Loucy (cell line): ENCODE results near the gene TEX48.

ENCODE experiments used
- H2AFZ ChIP-seq: fragments of 200-600 bp; sonication (generic); 2 replicates; pipeline ENCODE4 v1.6.0; 2016; ENCODE audit warnings: antibody characterized with exemption, mild to moderate bottlenecking, low read length, moderate library complexity
- H3F3A ChIP-seq: fragments of 200-600 bp; 2 replicates; pipeline ENCODE4 v1.6.0; 2016; ENCODE audit warnings: antibody characterized with exemption, low read depth, mild to moderate bottlenecking
- H3K27me3 ChIP-seq: fragments of 200-600 bp; sonication (generic); 2 replicates; pipeline ENCODE4 v1.6.1; 2014; ENCODE audit warnings: low read length, mild to moderate bottlenecking; ENCODE audit not compliant: insufficient read depth, poor library complexity, severe bottlenecking
- H3K36me3 ChIP-seq: fragments of 200-600 bp; sonication (generic); 2 replicates; pipeline ENCODE4 v1.6.1; 2016; ENCODE audit warnings: low read length; ENCODE audit not compliant: insufficient read depth
- H3K4me1 ChIP-seq: fragments of 200-600 bp; sonication (generic); 2 replicates; pipeline ENCODE4 v1.5.1; 2014; ENCODE audit warnings: low read length, mild to moderate bottlenecking; ENCODE audit not compliant: insufficient read depth, poor library complexity, severe bottlenecking
- H3K4me2 ChIP-seq: fragments of 200-600 bp; sonication (generic); 2 replicates; pipeline ENCODE4 v1.6.0; 2014; ENCODE audit warnings: antibody characterized with exemption, low read length, low read depth, mild to moderate bottlenecking; ENCODE audit not compliant: poor library complexity, severe bottlenecking
- H3K4me3 ChIP-seq: fragments of 200-600 bp; sonication (generic); 2 replicates; pipeline ENCODE4 v1.5.1; 2014; ENCODE audit warnings: low read length, mild to moderate bottlenecking, mixed read lengths; ENCODE audit not compliant: poor library complexity, severe bottlenecking
- H3K79me2 ChIP-seq: fragments of 200-600 bp; sonication (generic); 2 replicates; pipeline ENCODE4 v1.6.1; 2014; ENCODE audit warnings: low read length; ENCODE audit not compliant: insufficient read depth
- H3K9ac ChIP-seq: fragments of 200-600 bp; sonication (generic); 2 replicates; pipeline ENCODE4 v1.6.0; 2014; ENCODE audit warnings: mild to moderate bottlenecking, low read depth, low read length, moderate library complexity; ENCODE audit not compliant: poor library complexity, severe bottlenecking
- H3K9me2 ChIP-seq: fragments of 200-600 bp; sonication (generic); replicated peaks from 2 replicates; pipeline ENCODE4 v1.6.1; 2016; ENCODE audit warnings: low read depth, low read length, mixed read lengths
- H3K9me3 ChIP-seq: fragments of 200-600 bp; sonication (generic); 2 replicates; pipeline ENCODE4 v1.6.1; 2014; ENCODE audit warnings: mild to moderate bottlenecking, antibody characterized with exemption, low read length, low read depth; ENCODE audit not compliant: insufficient read depth
- H4K20me1 ChIP-seq: fragments of 200-600 bp; sonication (generic); 2 replicates; pipeline ENCODE4 v1.6.0; 2014; ENCODE audit warnings: antibody characterized with exemption, low read length, mild to moderate bottlenecking; ENCODE audit not compliant: insufficient read depth, poor library complexity, severe bottlenecking
- CTCF ChIP-seq: fragments of 200-600 bp; sonication (generic); conservative IDR thresholded peaks from 2 replicates; pipeline ENCODE4 v1.5.1; 2014; ENCODE audit warnings: mild to moderate bottlenecking, antibody characterized with exemption, low read length
- EZH2phosphoT487 ChIP-seq: fragments of 200-600 bp; IDR thresholded peaks from 2 replicates; pipeline ENCODE4 v1.6.1; 2018; ENCODE audit warnings: antibody characterized with exemption, mild to moderate bottlenecking, moderate library complexity, borderline replicate concordance

The TEX48 gene

DNA sequence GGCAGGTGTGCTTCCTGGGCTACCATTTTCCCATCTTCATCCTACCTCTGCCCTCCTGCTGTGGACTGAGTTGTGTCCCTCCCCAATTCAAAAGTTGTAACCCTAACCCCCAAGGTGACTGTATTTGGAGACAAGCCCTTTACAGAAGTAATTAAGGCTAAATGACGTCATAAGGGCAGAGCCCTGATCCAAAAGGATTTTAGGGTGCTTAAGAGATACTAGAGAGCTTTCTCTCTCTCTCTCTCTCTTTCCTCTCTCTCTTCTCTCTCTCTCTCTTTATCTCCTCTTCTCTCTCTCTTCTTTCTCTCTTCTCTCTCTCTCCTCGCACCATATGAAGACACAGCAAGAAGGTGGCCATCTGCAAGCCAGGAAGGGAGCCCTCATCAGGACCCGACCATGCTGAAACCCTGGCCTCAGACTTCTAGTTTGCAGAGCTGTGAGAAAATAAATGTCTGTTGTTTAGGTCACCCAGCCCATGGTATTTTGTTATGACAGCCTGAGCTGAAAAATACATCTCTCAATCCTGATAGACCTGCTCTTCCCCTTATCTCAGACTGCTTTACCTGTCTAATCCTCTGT lies 36.0 kb upstream of the TEX48 start:
- Histone ChIP-seq H3K9me2 (no peaks in the 10 kb centered on the region), H3K79me2 (no peaks in the 10 kb centered on the region), H3K4me1 (no peaks in the 10 kb centered on the region), H4K20me1 (no peaks in the 10 kb centered on the region), H3K36me3 (no peaks in the 10 kb centered on the region), H3K4me3 (no peak overlapping the region), H3K27me3 (no peaks in the 10 kb centered on the region), H3F3A (no peaks in the 10 kb centered on the region), H3K9ac (no peak overlapping the region), H3K4me2 (no peak overlapping the region), H2AFZ (no peak overlapping the region), H3K9me3 (no peaks in the 10 kb centered on the region)
- TF ChIP-seq CTCF = no peak
- TF ChIP-seq EZH2phosphoT487 = no peak

DNA sequence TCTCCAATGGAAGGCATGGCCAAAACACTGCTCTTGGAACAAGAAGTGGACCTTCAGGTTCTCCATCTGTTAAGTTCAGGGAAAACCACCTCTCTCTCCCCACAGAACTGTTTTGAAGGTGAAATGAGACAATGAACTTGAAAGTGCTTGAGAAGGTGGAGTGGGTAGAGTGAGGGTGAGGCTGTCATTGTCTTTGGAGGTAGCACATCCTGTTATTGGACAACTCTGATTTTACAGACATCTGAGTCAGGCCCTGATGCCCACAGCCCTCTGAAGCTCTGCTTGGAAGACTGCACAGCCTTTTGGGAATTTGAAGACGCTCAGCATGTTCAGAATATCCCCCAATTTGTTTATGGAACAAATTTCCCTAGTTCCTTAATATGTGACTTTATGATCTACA lies 27.6 kb upstream of the TEX48 start:
- H3K4me3 ChIP-seq = no peak overlapping the region
- no peak overlapping the region for H3K9ac ChIP-seq
- H2AFZ ChIP-seq = no peak overlapping the region
- no peaks in the 10 kb centered on the region for H3K79me2 ChIP-seq
- H3K9me2 ChIP-seq = no peaks in the 10 kb centered on the region
- TF ChIP-seq EZH2phosphoT487 (no peak), CTCF (no peak)
- H4K20me1 ChIP-seq = no peaks in the 10 kb centered on the region
- no peaks in the 10 kb centered on the region for H3K36me3 ChIP-seq
- no peaks in the 10 kb centered on the region for H3K27me3 ChIP-seq
- H3K9me3 ChIP-seq = no peaks in the 10 kb centered on the region
- H3F3A ChIP-seq = no peaks in the 10 kb centered on the region
- H3K4me2 ChIP-seq = no peak overlapping the region
- H3K4me1 ChIP-seq = no peaks in the 10 kb centered on the region

- TF ChIP-seq EZH2phosphoT487 (no peak), CTCF (no peak)
- no peaks in the 10 kb centered on the region for H3K27me3 ChIP-seq
- no peak overlapping the region for H3K4me2 ChIP-seq
- H3K9me2 ChIP-seq = no peaks in the 10 kb centered on the region
- H3K79me2 ChIP-seq = no peaks in the 10 kb centered on the region
- H4K20me1 ChIP-seq = no peaks in the 10 kb centered on the region
- H3F3A ChIP-seq = no peaks in the 10 kb centered on the region
- no peak overlapping the region for H2AFZ ChIP-seq
- no peaks in the 10 kb centered on the region for H3K9me3 ChIP-seq
- no peaks in the 10 kb centered on the region for H3K36me3 ChIP-seq
- no peak overlapping the region for H3K4me3 ChIP-seq
- no peaks in the 10 kb centered on the region for H3K4me1 ChIP-seq
- H3K9ac ChIP-seq = no peak overlapping the region
These were observed 24.7 kb upstream of the TEX48 start for GRCh38 chr9:114706711-114707110.
